AG04449 (cell line): ENCODE data around the gene RELA.
A peak's percentile ranks its signal among the peaks of the same experiment; 100 is the strongest.

ENCODE experiments used
- CTCF ChIA-PET: fragments of 350-600 bp; formaldehyde crosslinking; extraction: SDS; loops from one replicate; lab custom pipeline; 2021; ENCODE audit warnings: antibody characterized with exemption; lab: Yijun Ruan, JAX
- POLR2A ChIA-PET: fragments of 400-600, 350-600 bp; formaldehyde crosslinking; extraction: SDS; loops from one replicate; lab custom pipeline; 2020; ENCODE audit warnings: antibody characterized with exemption, inconsistent platforms; lab: Yijun Ruan, JAX
- DNase-seq: peaks from one replicate; pipeline ENCODE4 v3.0.0-alpha.2; 2010; ENCODE audit warnings: low read depth, low spot score
- H3K4me3 ChIP-seq: 2 replicates; pipeline ENCODE4 v1.5.1; 2011; ENCODE audit warnings: low read depth, mild to moderate bottlenecking, control low read depth, low read length
- TF ChIP-seq, protein P1 (sequence below): IDR thresholded peaks from one replicate; pipeline ENCODE4 v1.5.1; 2011; ENCODE audit warnings: mild to moderate bottlenecking, moderate library complexity, low read length, control low read depth, inconsistent platforms; ENCODE audit not compliant: insufficient read depth; ENCODE audit errors: missing control alignments

RELA gene

GRCh38 chr11:65630215-65630614 lies 32.5 kb downstream of the RELA start:
- no peak overlapping the region for H3K4me3 ChIP-seq
- CTCF ChIA-PET: no interaction called here
- POLR2A ChIA-PET: no interaction called here
- DNase-seq: no peak
- TF ChIP-seq, protein P1, sequence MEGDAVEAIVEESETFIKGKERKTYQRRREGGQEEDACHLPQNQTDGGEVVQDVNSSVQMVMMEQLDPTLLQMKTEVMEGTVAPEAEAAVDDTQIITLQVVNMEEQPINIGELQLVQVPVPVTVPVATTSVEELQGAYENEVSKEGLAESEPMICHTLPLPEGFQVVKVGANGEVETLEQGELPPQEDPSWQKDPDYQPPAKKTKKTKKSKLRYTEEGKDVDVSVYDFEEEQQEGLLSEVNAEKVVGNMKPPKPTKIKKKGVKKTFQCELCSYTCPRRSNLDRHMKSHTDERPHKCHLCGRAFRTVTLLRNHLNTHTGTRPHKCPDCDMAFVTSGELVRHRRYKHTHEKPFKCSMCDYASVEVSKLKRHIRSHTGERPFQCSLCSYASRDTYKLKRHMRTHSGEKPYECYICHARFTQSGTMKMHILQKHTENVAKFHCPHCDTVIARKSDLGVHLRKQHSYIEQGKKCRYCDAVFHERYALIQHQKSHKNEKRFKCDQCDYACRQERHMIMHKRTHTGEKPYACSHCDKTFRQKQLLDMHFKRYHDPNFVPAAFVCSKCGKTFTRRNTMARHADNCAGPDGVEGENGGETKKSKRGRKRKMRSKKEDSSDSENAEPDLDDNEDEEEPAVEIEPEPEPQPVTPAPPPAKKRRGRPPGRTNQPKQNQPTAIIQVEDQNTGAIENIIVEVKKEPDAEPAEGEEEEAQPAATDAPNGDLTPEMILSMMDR: no peak

- no peak for DNase-seq
- POLR2A ChIA-PET: no interaction called here
- TF ChIP-seq, protein P1: no peak
- no peak overlapping the region for H3K4me3 ChIP-seq
- CTCF ChIA-PET: interaction anchor here (0.6 kb wide), 1 partner anchor 8 kb away, joined by 3 read pairs; the partner anchor contains the start of gene SIPA1
These were observed 33.1 kb downstream of the RELA start for GRCh38 chr11:65629579-65629978.

DNA sequence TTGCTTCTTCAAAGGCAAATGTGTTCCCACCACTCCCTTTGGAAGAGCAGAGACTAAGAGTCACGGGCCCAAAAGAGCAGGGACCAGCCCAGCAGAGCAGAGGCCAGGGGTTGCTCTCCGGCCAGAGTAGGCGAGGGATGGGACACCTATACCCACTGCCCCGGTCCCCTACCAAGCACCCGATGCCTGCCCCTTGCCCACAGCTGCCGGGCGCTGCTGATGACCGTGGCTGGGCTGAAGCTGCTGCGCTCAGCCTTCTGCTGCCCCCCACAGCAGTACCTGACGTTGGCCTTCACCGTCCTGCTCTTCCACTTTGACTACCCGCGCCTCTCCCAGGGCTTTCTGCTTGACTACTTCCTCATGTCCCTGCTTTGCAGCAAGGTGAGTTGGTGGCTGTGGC lies 35.5 kb downstream of the RELA start:
- CTCF ChIA-PET: interaction anchor here (1.4 to 3.7 kb wide), 5 partner anchors 8 to 200 kb away, joined by 4 to 20 read pairs (median 8); partner anchors contain the start of genes PCNX3 and SIPA1
- no peak overlapping the region for H3K4me3 ChIP-seq
- DNase-seq: no peak
- TF ChIP-seq, protein P1: no peak
- POLR2A ChIA-PET: interaction anchor here (1.2 kb wide), 1 partner anchor 12 kb away, joined by 4 read pairs; the partner anchor contains the start of gene PCNX3

- H3K4me3 ChIP-seq: no peak overlapping the region
- ChIA-PET CTCF (interaction anchor here (0.8 to 3.7 kb wide), 9 partner anchors 8 to 226 kb away, joined by 3 to 20 read pairs (median 4); partner anchors contain the start of genes PCNX3 and SIPA1), POLR2A (interaction anchor here (0.6 to 1.2 kb wide), 3 partner anchors 10 to 37 kb away, joined by 3 to 4 read pairs (median 3); partner anchors contain the start of genes MAP3K11, PCNX3 and RELA)
- no peak for DNase-seq
- TF ChIP-seq, protein P1: peak; percentile 52
These were observed 36.9 kb downstream of the RELA start for GRCh38 chr11:65625628-65626342.

DNA sequence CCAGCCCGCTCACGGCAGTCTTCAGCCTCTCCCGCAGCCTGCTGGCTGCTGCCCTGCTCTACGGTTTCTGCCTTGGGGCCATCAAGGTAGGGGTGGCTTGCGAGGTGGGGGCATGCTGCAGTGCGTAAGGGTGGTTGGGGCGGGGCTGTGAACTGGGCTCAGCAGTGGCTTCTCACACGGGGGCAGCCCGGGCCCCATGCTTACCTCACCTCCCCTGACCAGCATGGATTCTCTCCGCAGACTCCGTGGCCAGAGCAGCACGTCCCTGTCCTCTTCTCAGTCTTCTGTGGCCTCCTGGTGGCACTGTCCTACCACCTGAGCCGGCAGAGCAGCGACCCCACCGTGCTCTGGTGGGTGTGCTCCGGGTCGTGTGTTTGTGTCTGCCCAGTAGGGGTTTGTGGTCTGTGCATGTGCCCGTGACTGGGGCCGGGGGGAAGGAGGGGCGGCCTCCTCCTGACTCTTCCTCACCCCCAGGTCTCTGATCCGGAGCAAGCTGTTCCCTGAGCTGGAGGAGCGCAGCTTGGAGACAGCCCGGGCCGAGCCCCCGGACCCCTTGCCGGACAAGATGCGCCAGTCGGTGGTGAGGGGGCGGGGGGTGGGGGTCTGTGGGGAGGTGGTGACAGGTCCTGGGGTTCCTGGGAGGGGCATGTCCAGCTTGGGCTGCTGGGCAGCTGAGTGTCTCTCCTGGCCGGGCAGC lies 37.6 kb downstream of the RELA start:
- DNase-seq: no peak
- CTCF ChIA-PET: interaction anchor here (1.1 to 3.7 kb wide), 3 partner anchors 8 to 79 kb away, joined by 3 to 20 read pairs (median 16); partner anchors contain the start of gene SIPA1

More for the DNA sequence above, 37.6 kb downstream of the RELA start:
- H3K4me3 ChIP-seq: no peak overlapping the region
- TF ChIP-seq, protein P1: no peak
- POLR2A ChIA-PET: no interaction called here
